Suprapubic skin (tissue), 4 donors: ENCODE results near the gene ANO3.

Experiments
- EP300 ChIP-seq: sonication (generic); formaldehyde crosslinking; IDR thresholded peaks from one replicate; pipeline ENCODE4 v1.6.1; 2017; ENCODE audit warnings: antibody characterized with exemption
- POLR2A ChIP-seq, 2 donors: fragments of 450-650 bp; IDR thresholded peaks; one replicate each; pipeline ENCODE4 v1.6.1; 2017; ENCODE audit warnings: antibody characterized with exemption in 2 of 2, mild to moderate bottlenecking in 2 of 2, moderate library complexity in 2 of 2
- POLR2AphosphoS5 ChIP-seq, 3 donors: sonication (generic); formaldehyde crosslinking; IDR thresholded peaks; one replicate each; pipeline ENCODE4 v1.6.1; 2017; ENCODE audit warnings: antibody characterized with exemption in 3 of 3
- TF ChIP-seq, protein P1 (sequence below), 2 donors: fragments of 200-600 bp in 1 of 2; fragments of 450-650 bp in 1 of 2; sonication (generic) in 1 of 2; IDR thresholded peaks; one replicate each; pipeline ENCODE4 v1.5.1; 2016 to 2019; ENCODE audit warnings: antibody characterized with exemption in 2 of 2, mild to moderate bottlenecking in 1 of 2, moderate library complexity in 1 of 2

GRCh38 chr11:26571861-26572654 lies 240.1 kb downstream of the ANO3 start, which contains the start of gene MUC15:
- no peak for TF ChIP-seq POLR2A (IDR thresholded peaks at IDR 0.05)
- TF ChIP-seq, protein P1, sequence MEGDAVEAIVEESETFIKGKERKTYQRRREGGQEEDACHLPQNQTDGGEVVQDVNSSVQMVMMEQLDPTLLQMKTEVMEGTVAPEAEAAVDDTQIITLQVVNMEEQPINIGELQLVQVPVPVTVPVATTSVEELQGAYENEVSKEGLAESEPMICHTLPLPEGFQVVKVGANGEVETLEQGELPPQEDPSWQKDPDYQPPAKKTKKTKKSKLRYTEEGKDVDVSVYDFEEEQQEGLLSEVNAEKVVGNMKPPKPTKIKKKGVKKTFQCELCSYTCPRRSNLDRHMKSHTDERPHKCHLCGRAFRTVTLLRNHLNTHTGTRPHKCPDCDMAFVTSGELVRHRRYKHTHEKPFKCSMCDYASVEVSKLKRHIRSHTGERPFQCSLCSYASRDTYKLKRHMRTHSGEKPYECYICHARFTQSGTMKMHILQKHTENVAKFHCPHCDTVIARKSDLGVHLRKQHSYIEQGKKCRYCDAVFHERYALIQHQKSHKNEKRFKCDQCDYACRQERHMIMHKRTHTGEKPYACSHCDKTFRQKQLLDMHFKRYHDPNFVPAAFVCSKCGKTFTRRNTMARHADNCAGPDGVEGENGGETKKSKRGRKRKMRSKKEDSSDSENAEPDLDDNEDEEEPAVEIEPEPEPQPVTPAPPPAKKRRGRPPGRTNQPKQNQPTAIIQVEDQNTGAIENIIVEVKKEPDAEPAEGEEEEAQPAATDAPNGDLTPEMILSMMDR (IDR thresholded peaks at IDR 0.05): no peak
- no peak for TF ChIP-seq POLR2AphosphoS5 (IDR thresholded peaks at IDR 0.05)
- no peak for TF ChIP-seq EP300
